ENCODE results near the gene ZNF483. TPM values are rescaled to one million over a fixed set of nuclear protein-coding genes. Genes with fewer than 3 reads are reported as not detected.
A peak's percentile ranks its signal among the peaks of the same experiment; 100 is the strongest.

The ZNF483 gene
- total RNA-seq, 5 donors from 2014 or later (not counting 1 experiment from before 2014, with no cell fraction given): 13.5 to 21.5 (median 16.5) TPM

DNA sequence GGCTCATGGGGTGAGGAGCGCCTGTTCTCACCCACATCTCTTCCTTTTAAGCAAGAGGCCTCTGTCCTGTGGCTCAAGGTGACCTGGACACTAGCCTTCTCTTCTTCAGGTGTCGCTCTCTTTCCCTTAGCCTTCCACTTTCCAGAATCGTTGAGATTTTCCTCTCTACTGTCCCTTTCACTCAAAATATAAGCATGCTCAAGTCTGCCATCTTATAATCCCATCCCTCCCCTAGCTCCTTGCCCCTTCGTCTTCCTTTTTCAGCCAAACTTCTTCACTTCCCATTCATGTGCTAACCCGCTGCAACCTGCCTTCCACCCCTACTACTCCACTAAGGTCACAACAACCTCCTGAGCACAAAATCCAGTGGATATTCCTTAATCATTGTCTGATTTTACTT, 61.4 kb downstream of the ZNF483 start:
- Histone ChIP-seq H3K27ac (ENCODE audit: low read length) (no peak overlapping the region), H3K4me3 (ENCODE audit: control insufficient read depth in 1 of 2, extremely low read depth in 1 of 2, low read length in 1 of 2) (no peak overlapping the region), H3K27me3 (replicated peaks in 1 of 2; ENCODE audit: control insufficient read depth in 2 of 2, extremely low read depth in 1 of 2, insufficient read depth in 2 of 2, low read length in 1 of 2) (peaks cover 0 to 3% of the 10 kb centered on the region in 2 experiments), H3K36me3 (ENCODE audit: control insufficient read depth in 2 of 2, extremely low read depth in 1 of 2, insufficient read depth in 1 of 2, low read length in 1 of 2) (no peaks in the 10 kb centered on the region), H3K9me3 (no peaks in the 10 kb centered on the region), H3K4me1 (ENCODE audit: control insufficient read depth in 1 of 2, extremely low read depth in 1 of 2, insufficient read depth in 2 of 2, low read length in 2 of 2) (no peaks in the 10 kb centered on the region)
- H3K4me3 Mint-ChIP-seq: no peak overlapping the region
- no peaks in the 10 kb centered on the region for H3K36me3 Mint-ChIP-seq
- H3K9me3 Mint-ChIP-seq: no peaks in the 10 kb centered on the region
- H3K27me3 Mint-ChIP-seq: peaks cover 1 to 8% of the 10 kb centered on the region in 2 donors
- WGBS (ENCODE audit: insufficient coverage): 84% methylated on average over 5 of the region's 5 CpGs
- H3K4me1 Mint-ChIP-seq: no peaks in the 10 kb centered on the region
- H3K27ac Mint-ChIP-seq: no peak overlapping the region
- DNase-seq: no peak
- no peak for ATAC-seq (replicated peaks in 1 of 4)
- ChIA-PET POLR2A (no interaction called here), CTCF (interaction anchor here in 1 of 2 donors (0.7 kb wide), 1 partner anchor 86 kb away, joined by 3 read pairs; no protein-coding TSS in a partner anchor)

DNA sequence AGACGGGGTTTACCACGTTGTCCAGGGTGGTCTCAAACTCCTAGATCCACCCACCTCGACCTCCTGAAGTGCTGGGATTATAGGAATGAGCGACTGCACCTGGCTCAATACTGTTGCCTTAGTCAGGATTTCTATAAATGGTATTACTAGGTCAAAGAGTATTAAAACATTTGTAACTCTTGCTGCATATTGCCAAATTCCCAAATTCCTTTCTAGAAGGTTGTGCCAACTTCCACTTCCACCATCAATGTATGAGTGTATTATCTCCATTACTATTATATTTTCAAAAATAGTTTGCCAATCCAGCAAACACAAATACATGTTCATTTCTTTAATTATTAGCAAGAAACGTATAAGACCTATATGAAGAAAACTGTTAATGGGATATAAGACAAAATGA, 63.9 kb downstream of the ZNF483 start:
- Mint-ChIP-seq H3K36me3 (no peaks in the 10 kb centered on the region), H3K27me3 (peaks cover 3 to 8% of the 10 kb centered on the region in 2 donors), H3K9me3 (no peaks in the 10 kb centered on the region), H3K27ac (no peak overlapping the region), H3K4me3 (no peak overlapping the region), H3K4me1 (no peaks in the 10 kb centered on the region)
- H3K4me3 ChIP-seq (ENCODE audit: control insufficient read depth in 1 of 2, extremely low read depth in 1 of 2, low read length in 1 of 2): no peak overlapping the region
- ChIA-PET POLR2A (interaction anchor here in 1 of 2 donors (0.6 kb wide), 1 partner anchor 29 kb away, joined by 18 read pairs; no protein-coding TSS in a partner anchor), CTCF (no interaction called here)
- ATAC-seq (replicated peaks in 1 of 4): no peak
- H3K27me3 ChIP-seq (replicated peaks in 1 of 2; ENCODE audit: control insufficient read depth in 2 of 2, extremely low read depth in 1 of 2, insufficient read depth in 2 of 2, low read length in 1 of 2): peaks cover 0 to 3% of the 10 kb centered on the region in 2 experiments
- no peaks in the 10 kb centered on the region for H3K36me3 ChIP-seq (ENCODE audit: control insufficient read depth in 2 of 2, extremely low read depth in 1 of 2, insufficient read depth in 1 of 2, low read length in 1 of 2)
- no peak for DNase-seq
- no peak overlapping the region for H3K27ac ChIP-seq (ENCODE audit: low read length)
- H3K4me1 ChIP-seq (ENCODE audit: control insufficient read depth in 1 of 2, extremely low read depth in 1 of 2, insufficient read depth in 2 of 2, low read length in 2 of 2): no peaks in the 10 kb centered on the region
- no CpG with 5 or more reads among the region's 5 CpGs for WGBS (ENCODE audit: insufficient coverage)
- H3K9me3 ChIP-seq: no peaks in the 10 kb centered on the region

DNA sequence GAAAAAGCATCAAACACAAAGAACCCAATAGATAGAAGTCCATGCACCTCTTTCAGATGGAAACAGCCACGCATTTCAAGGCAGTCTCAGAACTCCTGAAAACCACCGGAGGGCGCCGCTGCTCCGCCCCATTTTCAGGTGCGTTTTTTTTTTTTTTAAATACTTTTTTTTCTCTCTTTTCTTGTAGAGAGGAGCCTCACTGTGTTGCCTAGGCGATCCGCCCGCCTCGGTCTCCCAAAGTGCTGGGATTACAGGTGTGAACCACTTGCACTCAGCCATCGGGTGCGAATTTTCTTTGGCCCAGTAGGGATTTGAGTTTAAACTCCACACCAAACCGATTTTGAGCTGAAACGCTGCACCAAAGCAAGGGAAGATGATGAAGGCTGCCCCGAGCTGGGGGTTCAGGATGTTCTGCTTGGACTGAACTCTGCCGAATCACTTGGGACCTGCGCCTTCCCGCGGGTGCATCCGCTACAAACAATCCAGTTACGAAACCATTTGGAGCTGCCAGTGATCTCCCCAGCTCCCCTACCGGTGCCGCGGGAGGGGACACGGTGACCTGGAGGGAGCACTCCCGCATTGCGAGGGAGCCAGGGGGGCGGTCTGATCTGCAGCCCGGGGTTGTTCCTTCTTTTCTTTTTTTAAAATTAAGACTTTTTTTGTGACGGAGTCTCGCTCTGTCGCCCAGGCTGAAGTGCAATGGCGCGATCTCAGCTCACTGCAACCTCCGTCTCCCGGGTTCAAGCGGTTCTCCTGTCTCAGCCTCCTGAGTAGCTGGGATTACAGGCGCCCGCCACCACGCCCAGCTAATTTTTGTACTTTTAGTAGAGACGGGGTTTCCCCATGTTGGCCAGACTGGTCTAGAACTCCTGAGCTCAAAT, 73.1 kb downstream of the ZNF483 start:
- H3K36me3 Mint-ChIP-seq: no peaks in the 10 kb centered on the region
- H3K4me1 Mint-ChIP-seq: peaks cover 16 to 24% (median 21%) of the 10 kb centered on the region in 3 donors
- no peaks in the 10 kb centered on the region for H3K9me3 Mint-ChIP-seq
- ChIA-PET POLR2A (interaction anchor here in 1 of 2 donors (0.8 kb wide), 1 partner anchor 114 kb away, joined by 3 read pairs; the partner anchor contains the start of gene ECPAS), CTCF (interaction anchor here (0.6 to 1.4 kb wide), 11 partner anchors 23 to 1193 kb away, joined by 3 to 9 read pairs (median 4); no protein-coding TSS in a partner anchor)
- H3K27me3 Mint-ChIP-seq: peaks cover 22 to 39% of the 10 kb centered on the region in 2 donors
- H3K36me3 ChIP-seq (ENCODE audit: control insufficient read depth in 2 of 2, extremely low read depth in 1 of 2, insufficient read depth in 1 of 2, low read length in 1 of 2): no peaks in the 10 kb centered on the region
- H3K4me3 Mint-ChIP-seq: peak overlapping the region; percentile 83 to 91 (median 88)
- peak overlapping the region; percentile 55 to 81 for H3K4me3 ChIP-seq (ENCODE audit: control insufficient read depth in 1 of 2, extremely low read depth in 1 of 2, low read length in 1 of 2)
- peaks cover 2 to 24% of the 10 kb centered on the region in 2 experiments for H3K4me1 ChIP-seq (ENCODE audit: control insufficient read depth in 1 of 2, extremely low read depth in 1 of 2, insufficient read depth in 2 of 2, low read length in 2 of 2)
- DNase-seq (peak; percentile 28 to 81 (median 55)), ATAC-seq (replicated peaks in 1 of 4) (peak; percentile 51 to 86 (median 60))
- no peaks in the 10 kb centered on the region for H3K9me3 ChIP-seq
- H3K27ac ChIP-seq (ENCODE audit: low read length): no peak overlapping the region
- 2% methylated on average over 32 of the region's 41 CpGs for WGBS (ENCODE audit: insufficient coverage)
- H3K27me3 ChIP-seq (replicated peaks in 1 of 2; ENCODE audit: control insufficient read depth in 2 of 2, extremely low read depth in 1 of 2, insufficient read depth in 2 of 2, low read length in 1 of 2): peaks cover 0 to 38% of the 10 kb centered on the region in 2 experiments
- H3K27ac Mint-ChIP-seq: no peak overlapping the region

DNA sequence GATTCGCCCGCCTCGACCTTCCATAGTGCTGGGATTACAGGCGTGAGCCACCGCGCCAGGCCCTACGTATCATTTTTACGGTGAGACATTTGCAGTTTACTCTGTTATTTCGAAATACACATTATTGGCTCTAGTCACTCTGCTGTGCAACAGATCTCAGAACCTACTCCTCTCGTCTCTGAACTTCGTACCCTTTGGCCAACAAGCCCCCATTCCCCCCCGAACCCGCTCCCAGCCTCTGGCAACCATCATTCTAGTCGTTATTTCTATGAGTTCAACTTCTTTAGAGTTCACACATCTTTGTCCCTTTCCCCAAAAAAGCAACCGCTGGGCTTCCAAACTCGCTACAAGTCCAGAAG, 73.7 kb downstream of the ZNF483 start:
- H3K27me3 ChIP-seq (replicated peaks in 1 of 2; ENCODE audit: control insufficient read depth in 2 of 2, extremely low read depth in 1 of 2, insufficient read depth in 2 of 2, low read length in 1 of 2): peaks cover 0 to 38% of the 10 kb centered on the region in 2 experiments
- H3K4me1 Mint-ChIP-seq: peaks cover 16 to 24% (median 21%) of the 10 kb centered on the region in 3 donors
- no peaks in the 10 kb centered on the region for H3K9me3 Mint-ChIP-seq
- peaks cover 22 to 39% of the 10 kb centered on the region in 2 donors for H3K27me3 Mint-ChIP-seq
- ChIA-PET CTCF (interaction anchor here (0.5 to 1.4 kb wide), 10 partner anchors 23 to 1685 kb away, joined by 3 to 9 read pairs (median 4); no protein-coding TSS in a partner anchor), POLR2A (interaction anchor here in 1 of 2 donors (0.8 kb wide), 1 partner anchor 115 kb away, joined by 3 read pairs; the partner anchor contains the start of gene ECPAS)
- no peak overlapping the region for H3K27ac Mint-ChIP-seq
- peak overlapping the region; percentile 55 to 81 for H3K4me3 ChIP-seq (ENCODE audit: control insufficient read depth in 1 of 2, extremely low read depth in 1 of 2, low read length in 1 of 2)
- peak overlapping the region; percentile 83 to 91 (median 88) for H3K4me3 Mint-ChIP-seq
- WGBS (ENCODE audit: insufficient coverage): 7% methylated on average over 15 of the region's 16 CpGs
- H3K36me3 Mint-ChIP-seq: no peaks in the 10 kb centered on the region
- no peak overlapping the region for H3K27ac ChIP-seq (ENCODE audit: low read length)
- peaks cover 2 to 24% of the 10 kb centered on the region in 2 experiments for H3K4me1 ChIP-seq (ENCODE audit: control insufficient read depth in 1 of 2, extremely low read depth in 1 of 2, insufficient read depth in 2 of 2, low read length in 2 of 2)
- ATAC-seq (replicated peaks in 1 of 4) (peak in 2 of 4 experiments; percentile 25 to 38), DNase-seq (peak in 4 of 35 experiments; percentile 1 to 18 (median 9))
- H3K9me3 ChIP-seq: no peaks in the 10 kb centered on the region
- no peaks in the 10 kb centered on the region for H3K36me3 ChIP-seq (ENCODE audit: control insufficient read depth in 2 of 2, extremely low read depth in 1 of 2, insufficient read depth in 1 of 2, low read length in 1 of 2)

DNA sequence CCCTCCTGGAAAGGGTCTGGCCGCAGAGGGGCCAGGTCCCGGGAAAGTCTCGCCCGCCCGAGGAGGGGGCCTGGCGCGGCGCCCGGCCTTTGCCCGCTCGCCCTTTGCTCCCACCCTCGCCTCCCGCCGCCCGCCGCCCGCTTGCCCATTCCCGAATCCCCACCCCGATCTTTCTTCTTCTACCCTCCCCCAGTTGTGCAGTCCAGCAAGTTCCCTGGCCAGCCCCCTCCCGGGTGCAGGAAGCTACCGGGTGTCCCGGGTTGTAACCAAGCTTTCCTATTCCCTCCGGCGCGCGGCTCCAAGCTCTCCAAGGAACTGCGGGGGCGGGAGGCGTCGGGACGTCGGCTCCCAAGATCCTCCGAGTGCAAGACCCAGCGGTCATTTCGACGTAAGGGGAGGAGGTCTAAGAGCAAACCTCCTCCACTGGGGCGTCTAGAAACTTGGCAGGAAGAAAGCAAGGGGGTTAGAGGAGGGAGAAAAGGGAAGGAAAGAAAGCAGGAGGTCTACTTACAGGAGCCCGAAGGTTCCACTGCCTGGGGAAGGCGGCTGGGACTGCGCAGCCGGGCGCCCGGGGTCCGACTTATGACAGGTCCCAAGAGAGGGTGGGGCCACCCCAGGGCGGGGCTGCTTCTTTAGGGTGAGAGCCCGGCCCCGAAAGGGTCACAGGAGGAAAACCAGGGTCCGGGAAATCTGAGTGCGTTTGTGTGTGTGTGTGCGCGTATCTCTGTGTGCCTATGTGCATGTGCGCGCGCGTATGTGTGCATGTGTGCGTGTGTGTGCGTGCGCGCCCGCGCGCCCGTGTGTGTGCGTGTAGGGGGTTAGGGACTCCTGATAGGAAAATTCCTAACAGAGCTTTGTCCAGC, 74.3 kb downstream of the ZNF483 start, which contains the start of gene PTGR1:
PTGR1 (minus strand) TSS at position 556 of the 863 bp plus-strand sequence. CDS start 2,225 bp downstream, outside the sequence.
- Mint-ChIP-seq H3K9me3 (no peaks in the 10 kb centered on the region), H3K36me3 (no peaks in the 10 kb centered on the region), H3K27me3 (peaks cover 22 to 39% of the 10 kb centered on the region in 2 donors), H3K27ac (peak within 1 kb of the TSS in 1 of 2 donors; percentile 65), H3K4me1 (peaks cover 16 to 24% (median 21%) of the 10 kb centered on the region in 3 donors), H3K4me3 (peak within 1 kb of the TSS; percentile 83 to 91 (median 88))
- DNase-seq (peak in 12 of 35 experiments; percentile 4 to 34 (median 16)), ATAC-seq (replicated peaks in 1 of 4) (peak in 1 of 4 experiments; percentile 28)
- WGBS (ENCODE audit: insufficient coverage): 7% methylated on average over 49 of the region's 64 CpGs
- no peak within 1 kb of the TSS for H3K27ac ChIP-seq (ENCODE audit: low read length)
- peak within 1 kb of the TSS; percentile 55 to 81 for H3K4me3 ChIP-seq (ENCODE audit: control insufficient read depth in 1 of 2, extremely low read depth in 1 of 2, low read length in 1 of 2)
- H3K9me3 ChIP-seq: no peaks in the 10 kb centered on the region
- POLR2A ChIA-PET: no interaction called here
- H3K27me3 ChIP-seq (replicated peaks in 1 of 2; ENCODE audit: control insufficient read depth in 2 of 2, extremely low read depth in 1 of 2, insufficient read depth in 2 of 2, low read length in 1 of 2): peaks cover 0 to 38% of the 10 kb centered on the region in 2 experiments
- CTCF ChIA-PET: interaction anchor here (0.5 to 1.4 kb wide), 8 partner anchors 22 to 1684 kb away, joined by 3 to 9 read pairs (median 4); no protein-coding TSS in a partner anchor
- peaks cover 2 to 24% of the 10 kb centered on the region in 2 experiments for H3K4me1 ChIP-seq (ENCODE audit: control insufficient read depth in 1 of 2, extremely low read depth in 1 of 2, insufficient read depth in 2 of 2, low read length in 2 of 2)
- no peaks in the 10 kb centered on the region for H3K36me3 ChIP-seq (ENCODE audit: control insufficient read depth in 2 of 2, extremely low read depth in 1 of 2, insufficient read depth in 1 of 2, low read length in 1 of 2)
